Nephron (organoid): Measurements from ENCODE around the gene GNG8.

Experiments
- H3K27ac Mint-ChIP-seq, 3 experiments: 2 replicates each; pipeline ENCODE4 v1.8.0; 2020; ENCODE audit warnings: mixed read lengths in 3 of 3, mild to moderate bottlenecking in 2 of 3, moderate library complexity in 1 of 3
- H3K27me3 Mint-ChIP-seq: 2 replicates; pipeline ENCODE4 v1.8.0; 2021; ENCODE audit warnings: low read depth, mild to moderate bottlenecking, moderate library complexity, mixed read lengths
- H3K36me3 Mint-ChIP-seq: 2 replicates; pipeline ENCODE4 v1.8.0; 2020; ENCODE audit warnings: low read depth, mixed read lengths
- H3K4me1 Mint-ChIP-seq: 2 replicates; pipeline ENCODE4 v1.8.0; 2020; ENCODE audit warnings: mixed read lengths
- H3K4me3 Mint-ChIP-seq, 3 experiments: 2 replicates each; pipeline ENCODE4 v1.8.0; 2020; ENCODE audit warnings: mild to moderate bottlenecking in 3 of 3, mixed read lengths in 3 of 3, moderate library complexity in 2 of 3
- H3K9me3 Mint-ChIP-seq: 2 replicates; pipeline ENCODE4 v1.8.0; 2020; ENCODE audit warnings: mixed read lengths
- CTCF ChIP-seq, 3 experiments: fragments of 200-600 bp; sonication (generic); IDR thresholded peaks; one replicate each; pipeline ENCODE4 v1.5.0; 2021; ENCODE audit warnings: antibody characterized with exemption in 3 of 3; ENCODE audit not compliant: unreplicated experiment in 3 of 3

Gene GNG8

GRCh38 chr19:46606019-46606418 is 30.0 kb downstream of the GNG8 start:
- TF ChIP-seq CTCF (IDR thresholded peaks at IDR 0.05; ENCODE audit: unreplicated experiment in 3 of 3), result no peak

GRCh38 chr19:46605356-46605821 is 30.6 kb downstream of the GNG8 start:
- no peak for TF ChIP-seq CTCF (IDR thresholded peaks at IDR 0.05; ENCODE audit: unreplicated experiment in 3 of 3)
- Mint-ChIP-seq H3K4me1 (peaks cover 26% of the 10 kb centered on the region), H3K27ac (peak overlapping the region in 1 of 3 experiments; percentile 44), H3K36me3 (peaks cover 32% of the 10 kb centered on the region), H3K27me3 (peaks cover 4% of the 10 kb centered on the region), H3K9me3 (no peaks in the 10 kb centered on the region), H3K4me3 (peak overlapping the region; percentile 43 to 53 (median 44))

More at GRCh38 chr19:46606019-46606418, 30.0 kb downstream of the GNG8 start:
- Mint-ChIP-seq H3K9me3 (no peaks in the 10 kb centered on the region), H3K4me3 (peak overlapping the region in 2 of 3 experiments; percentile 44 to 64), H3K4me1 (peaks cover 26% of the 10 kb centered on the region), H3K27me3 (no peaks in the 10 kb centered on the region), H3K27ac (peak overlapping the region; percentile 12 to 63 (median 19)), H3K36me3 (peaks cover 32% of the 10 kb centered on the region)

- peaks cover 26% of the 10 kb centered on the region for H3K4me1 Mint-ChIP-seq
- H3K27me3 Mint-ChIP-seq, result peaks cover 4% of the 10 kb centered on the region
- H3K27ac Mint-ChIP-seq, result peak overlapping the region in 2 of 3 experiments; percentile 31 to 35
- H3K4me3 Mint-ChIP-seq, result peak overlapping the region in 1 of 3 experiments; percentile 11
- TF ChIP-seq CTCF (IDR thresholded peaks at IDR 0.05; ENCODE audit: unreplicated experiment in 3 of 3), result no peak
- H3K36me3 Mint-ChIP-seq, result peaks cover 28% of the 10 kb centered on the region
- no peaks in the 10 kb centered on the region for H3K9me3 Mint-ChIP-seq
Observed at GRCh38 chr19:46604781-46605355, 31.1 kb downstream of the GNG8 start.

- H3K27me3 Mint-ChIP-seq, result peaks cover 4% of the 10 kb centered on the region
- TF ChIP-seq CTCF (IDR thresholded peaks at IDR 0.05; ENCODE audit: unreplicated experiment in 3 of 3), result no peak
- H3K9me3 Mint-ChIP-seq, result peaks cover 3% of the 10 kb centered on the region
- H3K4me3 Mint-ChIP-seq, result peak overlapping the region; percentile 95 to 99 (median 97)
- H3K36me3 Mint-ChIP-seq, result peaks cover 17% of the 10 kb centered on the region
- H3K27ac Mint-ChIP-seq, result peak overlapping the region; percentile 76 to 100 (median 83)
- H3K4me1 Mint-ChIP-seq, result peaks cover 26% of the 10 kb centered on the region
Observed at GRCh38 chr19:46603752-46604231, 32.2 kb downstream of the GNG8 start.

GRCh38 chr19:46603195-46603637 is 32.8 kb downstream of the GNG8 start:
- Mint-ChIP-seq H3K4me3 (peak overlapping the region; percentile 95 to 99 (median 97)), H3K36me3 (peaks cover 15% of the 10 kb centered on the region), H3K4me1 (peaks cover 26% of the 10 kb centered on the region), H3K27ac (peak overlapping the region; percentile 76 to 100 (median 83)), H3K27me3 (peaks cover 4% of the 10 kb centered on the region), H3K9me3 (peaks cover 9% of the 10 kb centered on the region)
- no peak for TF ChIP-seq CTCF (IDR thresholded peaks at IDR 0.05; ENCODE audit: unreplicated experiment in 3 of 3)
